Measurements from ENCODE around the gene BMPR1A.

- no peak for TF ChIP-seq POLR2A (IDR thresholded peaks at IDR 0.05)
- TF ChIP-seq CTCF (IDR thresholded peaks at IDR 0.05), result no peak
These were observed 202.7 kb downstream of the BMPR1A start for GRCh38 chr10:86958901-86959736.

All from body of pancreas (tissue), 4 donors.